Prostate gland (tissue), 2 donors: Measurements from ENCODE around the gene EIF4H.
"Not testable (repeated sequence)": the region's sequence is repeated elsewhere in the genome, so short reads cannot be mapped to it uniquely, and the experiment has no call there.

Experiments
- CTCF ChIP-seq, 4 experiments: fragments of 200-600 bp in 2 of 4; fragments of 450-650 bp in 2 of 4; sonication (generic) in 2 of 4; IDR thresholded peaks; 1 replicate in 3 of 4; 2 replicates in 1 of 4; pipeline ENCODE4 v1.5.1; 2016 to 2019; ENCODE audit warnings: antibody characterized with exemption in 4 of 4, mild to moderate bottlenecking in 2 of 4, moderate library complexity in 2 of 4
- POLR2A ChIP-seq: fragments of 450-650 bp; IDR thresholded peaks from one replicate; pipeline ENCODE4 v1.6.1; 2016; ENCODE audit warnings: antibody characterized with exemption, mild to moderate bottlenecking
- POLR2AphosphoS5 ChIP-seq: sonication (generic); formaldehyde crosslinking; IDR thresholded peaks from one replicate; pipeline ENCODE4 v1.6.1; 2017; ENCODE audit warnings: antibody characterized with exemption

GRCh38 chr7:74206052-74206451 is 31.9 kb downstream of the EIF4H start:
- not testable (repeated sequence) for TF ChIP-seq CTCF (IDR thresholded peaks at IDR 0.05); POLR2A; POLR2AphosphoS5
